ENCODE results near the gene NCOA5. TPM values are rescaled to one million over a fixed set of nuclear protein-coding genes. Genes with fewer than 3 reads are reported as not detected.

Gene NCOA5
- polyA plus RNA-seq, 1 donor (not counting 4 experiments of a cell fraction or from before 2014, with no cell fraction given), result 17.6 TPM

DNA sequence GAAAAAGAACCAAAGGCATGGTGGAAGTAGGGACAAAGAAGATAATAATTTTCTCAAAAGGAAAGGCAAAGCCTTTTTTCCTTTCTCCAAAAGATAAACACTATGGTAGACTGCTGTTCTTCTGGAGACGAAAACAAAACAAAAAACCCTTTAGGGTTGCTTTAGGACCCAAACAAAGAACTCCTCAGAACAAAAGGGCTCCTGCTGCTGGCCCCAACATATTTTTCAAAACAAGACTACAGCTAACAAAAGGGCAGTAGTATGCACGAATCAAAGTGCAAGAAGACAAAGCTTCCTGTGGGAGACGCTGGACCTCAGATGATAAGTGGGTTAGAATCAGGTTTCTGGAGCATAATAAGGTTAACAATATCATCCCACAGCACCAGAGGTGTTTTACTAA is 15.8 kb downstream of the NCOA5 start:
- H3K4me1 ChIP-seq (ENCODE audit: control insufficient read depth, extremely low read depth, insufficient read depth, low read length), result peaks cover 11% of the 10 kb centered on the region
- TF ChIP-seq, protein P1, sequence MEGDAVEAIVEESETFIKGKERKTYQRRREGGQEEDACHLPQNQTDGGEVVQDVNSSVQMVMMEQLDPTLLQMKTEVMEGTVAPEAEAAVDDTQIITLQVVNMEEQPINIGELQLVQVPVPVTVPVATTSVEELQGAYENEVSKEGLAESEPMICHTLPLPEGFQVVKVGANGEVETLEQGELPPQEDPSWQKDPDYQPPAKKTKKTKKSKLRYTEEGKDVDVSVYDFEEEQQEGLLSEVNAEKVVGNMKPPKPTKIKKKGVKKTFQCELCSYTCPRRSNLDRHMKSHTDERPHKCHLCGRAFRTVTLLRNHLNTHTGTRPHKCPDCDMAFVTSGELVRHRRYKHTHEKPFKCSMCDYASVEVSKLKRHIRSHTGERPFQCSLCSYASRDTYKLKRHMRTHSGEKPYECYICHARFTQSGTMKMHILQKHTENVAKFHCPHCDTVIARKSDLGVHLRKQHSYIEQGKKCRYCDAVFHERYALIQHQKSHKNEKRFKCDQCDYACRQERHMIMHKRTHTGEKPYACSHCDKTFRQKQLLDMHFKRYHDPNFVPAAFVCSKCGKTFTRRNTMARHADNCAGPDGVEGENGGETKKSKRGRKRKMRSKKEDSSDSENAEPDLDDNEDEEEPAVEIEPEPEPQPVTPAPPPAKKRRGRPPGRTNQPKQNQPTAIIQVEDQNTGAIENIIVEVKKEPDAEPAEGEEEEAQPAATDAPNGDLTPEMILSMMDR (optimal IDR thresholded peaks at IDR 0.05 in 1 of 3, IDR thresholded peaks at IDR 0.05 in 1 of 3, conservative IDR thresholded peaks at IDR 0.05 in 1 of 3; ENCODE audit: extremely low read depth in 1 of 3, insufficient read depth in 2 of 3, low read length in 3 of 3), result no peak
- no peak for TF ChIP-seq EZH2 (IDR thresholded peaks at IDR 0.05; ENCODE audit: low read length)
- H3K9ac ChIP-seq (ENCODE audit: control insufficient read depth, extremely low read depth, insufficient read depth, low read length), result no peak overlapping the region
- dilution Hi-C loops (cut with MboI; ENCODE audit: extremely low pct_ligation_motif_present, low sequenced_read_pairs), result no loop called here
- no peaks in the 10 kb centered on the region for H3K9me3 ChIP-seq (ENCODE audit: control insufficient read depth, low read depth, low read length)
- no peak overlapping the region for H2AFZ ChIP-seq (ENCODE audit: control insufficient read depth, low read length)
- peak overlapping the region; percentile 28 for H3K4me2 ChIP-seq (ENCODE audit: control insufficient read depth, extremely low read depth, insufficient read depth, low read depth, low read length)
- peaks cover 4 to 14% of the 10 kb centered on the region in 2 experiments for H3K36me3 ChIP-seq (ENCODE audit: control insufficient read depth in 2 of 2, extremely low read depth in 1 of 2, insufficient read depth in 2 of 2, low read length in 2 of 2)
- H3K9me1 ChIP-seq (ENCODE audit: control insufficient read depth, extremely low read depth, insufficient read depth, low read length), result no peaks in the 10 kb centered on the region
- peaks cover 12% of the 10 kb centered on the region for H4K20me1 ChIP-seq (ENCODE audit: control insufficient read depth, extremely low read depth, insufficient read depth, low read length)
- no peak overlapping the region for H3K27ac ChIP-seq (ENCODE audit: control insufficient read depth, insufficient read depth, low read length)
- no peak overlapping the region for H3K4me3 ChIP-seq (ENCODE audit: control insufficient read depth in 2 of 3, extremely low read depth in 1 of 3, insufficient read depth in 2 of 3, low read depth in 1 of 3, low read length in 3 of 3)
- no peaks in the 10 kb centered on the region for H3K27me3 ChIP-seq (ENCODE audit: control insufficient read depth, extremely low read depth, insufficient read depth, low read length)
- H3K79me2 ChIP-seq (ENCODE audit: control insufficient read depth, insufficient read depth, low read length), result peaks cover 7% of the 10 kb centered on the region
- DNase-seq (ENCODE audit: low read depth, low spot score) (no peak), FAIRE-seq (no peak)

GRCh38 chr20:46073443-46073842 is 16.3 kb downstream of the NCOA5 start:
- dilution Hi-C loops (cut with MboI; ENCODE audit: extremely low pct_ligation_motif_present, low sequenced_read_pairs), result no loop called here
- DNase-seq (ENCODE audit: low read depth, low spot score), result peak; percentile 58

More at GRCh38 chr20:46073443-46073842, 16.3 kb downstream of the NCOA5 start:
- no peak overlapping the region for H3K4me3 ChIP-seq (ENCODE audit: control insufficient read depth in 2 of 3, extremely low read depth in 1 of 3, insufficient read depth in 2 of 3, low read depth in 1 of 3, low read length in 3 of 3)
- H3K9ac ChIP-seq (ENCODE audit: control insufficient read depth, extremely low read depth, insufficient read depth, low read length), result no peak overlapping the region
- no peak overlapping the region for H2AFZ ChIP-seq (ENCODE audit: control insufficient read depth, low read length)
- no peaks in the 10 kb centered on the region for H3K27me3 ChIP-seq (ENCODE audit: control insufficient read depth, extremely low read depth, insufficient read depth, low read length)
- TF ChIP-seq, protein P1 (optimal IDR thresholded peaks at IDR 0.05 in 1 of 3, IDR thresholded peaks at IDR 0.05 in 1 of 3, conservative IDR thresholded peaks at IDR 0.05 in 1 of 3; ENCODE audit: extremely low read depth in 1 of 3, insufficient read depth in 2 of 3, low read length in 3 of 3), result no peak
- no peak for TF ChIP-seq EZH2 (IDR thresholded peaks at IDR 0.05; ENCODE audit: low read length)
- H3K4me1 ChIP-seq (ENCODE audit: control insufficient read depth, extremely low read depth, insufficient read depth, low read length), result peaks cover 11% of the 10 kb centered on the region
- H3K4me2 ChIP-seq (ENCODE audit: control insufficient read depth, extremely low read depth, insufficient read depth, low read depth, low read length), result peak overlapping the region; percentile 28
- H3K36me3 ChIP-seq (ENCODE audit: control insufficient read depth in 2 of 2, extremely low read depth in 1 of 2, insufficient read depth in 2 of 2, low read length in 2 of 2), result peaks cover 0 to 12% of the 10 kb centered on the region in 2 experiments
- peaks cover 12% of the 10 kb centered on the region for H4K20me1 ChIP-seq (ENCODE audit: control insufficient read depth, extremely low read depth, insufficient read depth, low read length)
- H3K27ac ChIP-seq (ENCODE audit: control insufficient read depth, insufficient read depth, low read length), result no peak overlapping the region
- peaks cover 5% of the 10 kb centered on the region for H3K79me2 ChIP-seq (ENCODE audit: control insufficient read depth, insufficient read depth, low read length)
- peak; percentile 41 for FAIRE-seq
- H3K9me1 ChIP-seq (ENCODE audit: control insufficient read depth, extremely low read depth, insufficient read depth, low read length), result no peaks in the 10 kb centered on the region
- no peaks in the 10 kb centered on the region for H3K9me3 ChIP-seq (ENCODE audit: control insufficient read depth, low read depth, low read length)
